K562 treated with DMSO at 1 percent for 48 hours (cell line): ENCODE results near the gene STON2. TPM values are rescaled to one million over a fixed set of nuclear protein-coding genes. Genes with fewer than 3 reads are reported as not detected.

Experiments
- total RNA-seq: library from RNA; unstranded; fragments of 300-600 nt; gene quantifications from 2 replicates; pipeline ENCODE4 v1.2.3, GENCODE V29; 2022; ENCODE audit warnings: low replicate concordance; ENCODE audit errors: extremely low read depth

The STON2 gene
- not detected in 2 replicates for total RNA-seq

GRCh38 chr14:81400202-81400678, at the start of gene STON2:
Gene STON2 (minus strand): TSS chr14:81400324. CDS start chr14:81398382, 1,942 bp downstream.

GRCh38 chr14:81220830-81221578, 179.1 kb downstream of the STON2 start, which contains the start of gene GTF2A1:
Gene GTF2A1 (minus strand): TSS chr14:81220959. CDS start chr14:81220518, 441 bp downstream.

Other genes starting within 250 kb of the STON2 start
- not detected in 2 replicates for gene GTF2A1, start 179.4 kb downstream of the STON2 start, total RNA-seq
- gene SEL1L, start 133.5 kb upstream of the STON2 start, total RNA-seq: 243 TPM in 1 of 2 replicates, not detected in the other